Measurements from ENCODE around the gene LSM4. TPM values are rescaled to one million over a fixed set of nuclear protein-coding genes. Genes with fewer than 3 reads are reported as not detected.

LSM4 gene
- total and polyA plus RNA-seq, 7 donors = 89.1 to 285 (median 144) TPM

GRCh38 chr19:18280247-18281081 is 42.4 kb downstream of the LSM4 start:
- intact Hi-C loops (cut with DNase I) = loop anchor here (1.0 to 5.0 kb wide), 2 partner anchors 25 to 137 kb away; partner anchors contain the start of gene SSBP4
- Histone ChIP-seq H3K36me3 (peaks cover 0 to 12% (median 10%) of the 10 kb centered on the region in 4 donors), H3K27ac (peak overlapping the region; percentile 97 to 100 (median 100)), H3K27me3 (no peaks in the 10 kb centered on the region), H3K4me1 (peaks cover 0 to 54% (median 50%) of the 10 kb centered on the region in 4 donors), H3K4me3 (peak overlapping the region; percentile 77 to 98 (median 97)), H3K9me3 (no peaks in the 10 kb centered on the region)
- peak; percentile 93 for DNase-seq
- peak; percentile 96 to 97 for TF ChIP-seq POLR2A (IDR thresholded peaks at IDR 0.05)
- no peak for TF ChIP-seq EP300 (IDR thresholded peaks at IDR 0.05)
- peak; percentile 97 to 100 (median 99) for TF ChIP-seq POLR2AphosphoS5 (IDR thresholded peaks at IDR 0.05)
- 0 to 1% methylated on average over 111 of the region's 111 CpGs for WGBS, 2 donors

- H3K27ac ChIP-seq = peak overlapping the region; percentile 97 to 100 (median 100)
- WGBS, 2 donors = 1% methylated on average over 55 of the region's 55 CpGs
- peak overlapping the region; percentile 77 to 98 (median 97) for H3K4me3 ChIP-seq
- peaks cover 0 to 61% (median 57%) of the 10 kb centered on the region in 4 donors for H3K4me1 ChIP-seq
- TF ChIP-seq POLR2AphosphoS5 (IDR thresholded peaks at IDR 0.05) (peak; percentile 95 to 98 (median 98)), EP300 (IDR thresholded peaks at IDR 0.05) (no peak), POLR2A (IDR thresholded peaks at IDR 0.05) (peak; percentile 89 to 92)
- TF ChIP-seq, protein P1, sequence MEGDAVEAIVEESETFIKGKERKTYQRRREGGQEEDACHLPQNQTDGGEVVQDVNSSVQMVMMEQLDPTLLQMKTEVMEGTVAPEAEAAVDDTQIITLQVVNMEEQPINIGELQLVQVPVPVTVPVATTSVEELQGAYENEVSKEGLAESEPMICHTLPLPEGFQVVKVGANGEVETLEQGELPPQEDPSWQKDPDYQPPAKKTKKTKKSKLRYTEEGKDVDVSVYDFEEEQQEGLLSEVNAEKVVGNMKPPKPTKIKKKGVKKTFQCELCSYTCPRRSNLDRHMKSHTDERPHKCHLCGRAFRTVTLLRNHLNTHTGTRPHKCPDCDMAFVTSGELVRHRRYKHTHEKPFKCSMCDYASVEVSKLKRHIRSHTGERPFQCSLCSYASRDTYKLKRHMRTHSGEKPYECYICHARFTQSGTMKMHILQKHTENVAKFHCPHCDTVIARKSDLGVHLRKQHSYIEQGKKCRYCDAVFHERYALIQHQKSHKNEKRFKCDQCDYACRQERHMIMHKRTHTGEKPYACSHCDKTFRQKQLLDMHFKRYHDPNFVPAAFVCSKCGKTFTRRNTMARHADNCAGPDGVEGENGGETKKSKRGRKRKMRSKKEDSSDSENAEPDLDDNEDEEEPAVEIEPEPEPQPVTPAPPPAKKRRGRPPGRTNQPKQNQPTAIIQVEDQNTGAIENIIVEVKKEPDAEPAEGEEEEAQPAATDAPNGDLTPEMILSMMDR (IDR thresholded peaks at IDR 0.05) = peak; percentile 71 to 94 (median 82)
- H3K9me3 ChIP-seq = no peaks in the 10 kb centered on the region
- intact Hi-C loops (cut with DNase I) = loop anchor here (1.0 to 5.0 kb wide), 5 partner anchors 26 to 138 kb away; partner anchors contain the start of genes LSM4, PGPEP1 and SSBP4
- peaks cover 0 to 12% (median 10%) of the 10 kb centered on the region in 4 donors for H3K36me3 ChIP-seq
- no peaks in the 10 kb centered on the region for H3K27me3 ChIP-seq
- DNase-seq = peak; percentile 97
Measured at GRCh38 chr19:18279516-18280246, 43.2 kb downstream of the LSM4 start.

- 1 to 3% methylated on average over 5 of the region's 5 CpGs for WGBS, 2 donors
- DNase-seq = no peak
- intact Hi-C loops (cut with DNase I) = loop anchor here (1.0 to 5.0 kb wide), 3 partner anchors 44 to 63 kb away; partner anchors contain the start of genes LSM4 and PGPEP1
Measured at GRCh38 chr19:18279266-18279515, 43.7 kb downstream of the LSM4 start.

GRCh38 chr19:18278521-18279265 is 44.2 kb downstream of the LSM4 start:
- TF ChIP-seq EP300 (IDR thresholded peaks at IDR 0.05) (no peak), POLR2AphosphoS5 (IDR thresholded peaks at IDR 0.05) (peak in 3 of 4 donors; percentile 3 to 67 (median 57)), POLR2A (IDR thresholded peaks at IDR 0.05) (no peak)
- TF ChIP-seq, protein P1 (IDR thresholded peaks at IDR 0.05) = no peak
- Histone ChIP-seq H3K4me1 (peaks cover 0 to 71% (median 66%) of the 10 kb centered on the region in 4 donors), H3K4me3 (peak overlapping the region; percentile 77 to 98 (median 97)), H3K27ac (peak overlapping the region; percentile 97 to 100 (median 100)), H3K9me3 (no peaks in the 10 kb centered on the region), H3K36me3 (peaks cover 0 to 12% (median 10%) of the 10 kb centered on the region in 4 donors), H3K27me3 (no peaks in the 10 kb centered on the region)
- WGBS, 2 donors = 58 to 68% methylated on average over 10 of the region's 10 CpGs
- intact Hi-C loops (cut with DNase I) = loop anchor here (1.0 to 5.0 kb wide), 3 partner anchors 45 to 64 kb away; partner anchors contain the start of genes LSM4 and PGPEP1
- no peak for DNase-seq

More at GRCh38 chr19:18279266-18279515, 43.7 kb downstream of the LSM4 start:
- Histone ChIP-seq H3K4me3 (peak overlapping the region; percentile 77 to 98 (median 97)), H3K9me3 (no peaks in the 10 kb centered on the region), H3K36me3 (peaks cover 0 to 12% (median 10%) of the 10 kb centered on the region in 4 donors), H3K27me3 (no peaks in the 10 kb centered on the region), H3K27ac (peak overlapping the region; percentile 97 to 100 (median 100)), H3K4me1 (peaks cover 0 to 66% (median 62%) of the 10 kb centered on the region in 4 donors)
- TF ChIP-seq, protein P1 (IDR thresholded peaks at IDR 0.05) = no peak
- TF ChIP-seq EP300 (IDR thresholded peaks at IDR 0.05) (no peak), POLR2AphosphoS5 (IDR thresholded peaks at IDR 0.05) (no peak), POLR2A (IDR thresholded peaks at IDR 0.05) (no peak)

Data from sigmoid colon (tissue), 7 donors.